Skeletal muscle cell (primary cell): ENCODE results near the gene NKAIN2.

Source experiments
- DNase-seq: peaks from one replicate; pipeline ENCODE4 v3.0.0-alpha.2; 2010; ENCODE audit warnings: low read depth
- H3K4me3 ChIP-seq: 2 replicates; pipeline ENCODE4 v1.5.1; 2011; ENCODE audit warnings: low read depth, mild to moderate bottlenecking, control low read depth, low read length, moderate library complexity

The NKAIN2 gene

DNA sequence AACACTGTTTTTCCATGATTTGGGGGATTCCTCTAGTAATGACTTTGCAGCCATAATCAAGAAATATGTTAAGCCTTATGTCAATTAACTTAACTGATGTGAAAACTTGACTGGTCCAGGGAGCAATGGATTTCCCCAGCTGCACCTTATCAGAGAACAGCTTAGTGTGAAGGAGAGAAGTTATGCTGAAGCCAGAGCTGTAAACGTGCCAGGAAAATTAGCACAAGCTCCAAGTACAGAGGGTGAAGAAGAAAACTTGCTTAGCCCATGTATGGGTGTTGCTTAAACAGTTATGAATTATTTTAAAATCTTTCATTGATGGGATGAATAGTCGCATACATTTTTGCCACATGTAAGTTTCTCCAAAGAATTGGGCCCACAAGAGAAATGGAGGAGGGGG lies 943.7 kb downstream of the NKAIN2 start:
- no peak overlapping the region for H3K4me3 ChIP-seq
- no peak for DNase-seq

DNA sequence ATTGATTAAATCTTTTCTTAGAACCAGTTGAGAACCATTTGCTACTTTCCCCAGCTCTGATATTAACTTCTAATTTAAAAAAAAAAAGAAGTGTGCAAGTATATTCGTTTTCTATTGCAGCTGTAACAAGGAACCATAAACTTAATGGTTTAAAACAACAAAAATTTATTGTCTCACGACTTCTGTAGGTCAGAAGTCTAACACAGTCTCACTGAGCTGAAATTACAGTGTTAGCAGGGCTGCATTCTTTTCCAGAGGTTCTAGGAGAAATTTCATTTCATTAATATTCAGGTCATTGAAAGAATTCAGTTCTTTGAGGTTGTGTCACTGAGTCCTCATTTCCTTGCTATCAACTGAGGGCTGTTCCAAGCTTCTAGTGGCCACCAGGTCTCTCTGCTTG lies 945.1 kb downstream of the NKAIN2 start:
- no peak for DNase-seq

DNA sequence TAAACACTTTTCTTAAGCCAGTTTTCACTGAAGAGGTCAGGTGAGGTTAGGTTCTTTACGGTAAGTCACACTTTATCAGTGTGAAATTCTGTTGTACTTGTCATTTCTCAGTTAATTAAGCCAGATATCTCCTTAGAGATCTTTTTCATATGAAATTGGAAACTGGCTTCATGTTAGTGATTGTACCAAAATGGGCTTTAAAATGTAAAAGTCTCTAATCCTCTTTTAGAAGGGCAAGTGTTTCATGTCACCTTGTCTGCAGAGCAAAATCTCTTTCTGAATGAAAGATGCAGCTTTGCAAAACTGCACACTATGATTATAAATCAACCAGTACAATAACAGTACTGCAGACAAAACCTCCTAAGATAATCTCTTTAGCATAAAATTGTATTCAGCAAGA lies 949.3 kb downstream of the NKAIN2 start:
- no peak for DNase-seq
- H3K4me3 ChIP-seq = no peak overlapping the region

More for the DNA sequence above, 945.1 kb downstream of the NKAIN2 start:
- H3K4me3 ChIP-seq = no peak overlapping the region

- no peak for DNase-seq
- no peak overlapping the region for H3K4me3 ChIP-seq
Observed at GRCh38 chr6:124753562-124754105, 950.0 kb downstream of the NKAIN2 start.

GRCh38 chr6:124755321-124755720 lies 951.7 kb downstream of the NKAIN2 start:
- H3K4me3 ChIP-seq = no peak overlapping the region
- no peak for DNase-seq

GRCh38 chr6:124757560-124757959 lies 953.9 kb downstream of the NKAIN2 start:
- no peak overlapping the region for H3K4me3 ChIP-seq

GRCh38 chr6:124758663-124759062 lies 955.0 kb downstream of the NKAIN2 start:
- DNase-seq = no peak
- H3K4me3 ChIP-seq = no peak overlapping the region

More at GRCh38 chr6:124757560-124757959, 953.9 kb downstream of the NKAIN2 start:
- no peak for DNase-seq

GRCh38 chr6:124765280-124765679 lies 961.6 kb downstream of the NKAIN2 start:
- DNase-seq = no peak
- H3K4me3 ChIP-seq = no peak overlapping the region

DNA sequence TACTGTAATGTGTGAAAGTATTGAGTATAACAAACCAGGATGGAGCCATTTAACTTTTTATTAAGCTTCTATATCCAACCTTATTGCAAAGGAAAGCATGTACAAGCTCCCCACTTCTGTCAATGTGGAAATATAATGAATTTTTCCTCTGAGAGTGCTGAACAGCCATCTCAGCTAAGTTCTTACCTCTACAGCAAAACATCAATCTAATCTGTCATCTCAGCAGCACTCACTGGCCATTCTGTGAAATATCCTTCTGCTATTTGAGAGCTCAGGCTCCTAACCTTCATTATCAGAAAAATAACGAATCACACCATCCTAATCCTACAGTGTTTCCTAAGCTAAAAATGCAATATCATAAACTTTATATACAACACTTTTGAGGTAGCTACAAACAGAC lies 964.6 kb downstream of the NKAIN2 start:
- no peak overlapping the region for H3K4me3 ChIP-seq
- DNase-seq = no peak

- DNase-seq = no peak
- no peak overlapping the region for H3K4me3 ChIP-seq
Observed at GRCh38 chr6:124769811-124770544, 966.3 kb downstream of the NKAIN2 start.

DNA sequence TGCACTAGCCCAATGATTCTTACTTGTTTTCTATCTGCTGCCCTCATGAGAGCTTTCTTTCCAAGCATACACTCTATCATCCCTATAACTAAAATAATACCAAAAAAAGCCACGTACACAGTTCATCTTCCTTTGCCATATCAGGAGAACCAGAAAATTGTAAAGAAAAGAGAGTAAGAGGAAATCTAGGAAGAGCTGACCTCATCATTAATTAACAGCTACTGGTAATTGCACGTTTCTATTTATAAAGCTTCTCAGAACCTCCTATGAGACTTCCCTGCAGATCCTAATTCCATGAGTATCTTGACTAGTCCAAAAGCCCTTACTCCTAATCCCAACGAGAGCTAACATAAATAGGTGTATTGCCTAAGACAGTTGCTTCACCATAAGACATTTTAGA lies 967.1 kb downstream of the NKAIN2 start:
- no peak for DNase-seq
- H3K4me3 ChIP-seq = no peak overlapping the region

- DNase-seq = no peak
- H3K4me3 ChIP-seq = no peak overlapping the region
Observed at GRCh38 chr6:124772733-124773319, 969.2 kb downstream of the NKAIN2 start.

- no peak overlapping the region for H3K4me3 ChIP-seq
- no peak for DNase-seq
Observed at GRCh38 chr6:124775121-124775520, 971.5 kb downstream of the NKAIN2 start.

DNA sequence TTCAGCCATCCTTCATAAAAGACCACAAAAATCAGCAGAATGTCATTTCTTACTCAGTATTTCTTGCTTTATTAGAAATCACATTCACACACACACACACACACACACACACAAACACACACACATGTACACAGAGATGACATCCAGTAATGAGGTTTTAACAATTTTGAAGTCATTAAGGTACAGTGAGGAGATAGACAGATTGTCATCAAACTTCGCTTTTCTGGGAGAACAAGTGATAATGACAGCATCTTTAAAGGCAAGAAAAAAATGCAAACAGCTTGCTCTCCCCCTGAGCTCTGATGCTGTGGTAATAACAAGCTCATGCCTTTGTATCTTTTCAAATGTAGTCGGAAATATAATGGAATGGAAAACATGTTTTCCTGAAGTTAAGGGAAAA lies 974.2 kb downstream of the NKAIN2 start:
- H3K4me3 ChIP-seq = no peak overlapping the region
- DNase-seq = no peak

DNA sequence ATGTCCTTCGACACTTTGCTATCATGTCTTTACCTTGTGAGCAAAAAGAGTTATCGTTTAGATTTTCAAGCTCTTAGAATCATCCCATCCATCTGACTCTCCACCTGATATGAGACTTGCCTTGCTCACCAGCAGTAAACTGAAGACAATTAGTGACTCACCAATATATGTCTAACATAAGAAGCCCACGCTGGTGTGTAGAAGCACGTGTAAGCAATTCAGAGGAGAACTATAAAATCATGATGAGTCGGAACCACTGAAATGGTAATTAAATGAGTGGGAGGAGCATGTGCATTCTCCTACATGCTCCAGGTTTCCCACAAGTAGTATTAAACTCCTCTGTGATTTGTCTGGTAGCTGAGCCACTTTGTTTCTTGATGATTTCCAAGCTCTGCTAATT lies 977.0 kb downstream of the NKAIN2 start:
- peak; percentile 10 for DNase-seq
- H3K4me3 ChIP-seq = no peak overlapping the region

DNA sequence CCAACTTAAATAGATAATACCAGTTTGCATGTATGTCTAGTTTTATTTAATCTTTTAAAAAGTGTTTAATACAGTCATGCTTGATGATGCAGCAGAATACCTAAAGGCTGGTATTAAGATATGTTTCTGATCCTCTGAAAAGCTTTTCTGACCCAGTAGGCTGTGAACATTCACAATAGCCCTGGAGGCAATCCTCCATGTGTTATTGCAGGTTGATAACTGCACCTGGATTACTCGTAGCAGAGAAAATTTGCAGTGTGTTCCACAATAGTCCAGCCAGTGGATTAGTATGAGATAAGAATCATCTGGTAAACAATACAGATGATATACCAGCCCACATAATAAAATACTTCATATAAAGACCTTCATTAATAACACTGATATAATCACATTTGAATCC lies 979.7 kb downstream of the NKAIN2 start:
- no peak for DNase-seq
- H3K4me3 ChIP-seq = no peak overlapping the region

- no peak overlapping the region for H3K4me3 ChIP-seq
- no peak for DNase-seq
Observed at GRCh38 chr6:124791156-124791555, 987.5 kb downstream of the NKAIN2 start.

GRCh38 chr6:124792386-124792785 lies 988.7 kb downstream of the NKAIN2 start:
- H3K4me3 ChIP-seq = no peak overlapping the region
- no peak for DNase-seq

- no peak overlapping the region for H3K4me3 ChIP-seq
- DNase-seq = no peak
Observed at GRCh38 chr6:124793398-124793797, 989.7 kb downstream of the NKAIN2 start.

DNA sequence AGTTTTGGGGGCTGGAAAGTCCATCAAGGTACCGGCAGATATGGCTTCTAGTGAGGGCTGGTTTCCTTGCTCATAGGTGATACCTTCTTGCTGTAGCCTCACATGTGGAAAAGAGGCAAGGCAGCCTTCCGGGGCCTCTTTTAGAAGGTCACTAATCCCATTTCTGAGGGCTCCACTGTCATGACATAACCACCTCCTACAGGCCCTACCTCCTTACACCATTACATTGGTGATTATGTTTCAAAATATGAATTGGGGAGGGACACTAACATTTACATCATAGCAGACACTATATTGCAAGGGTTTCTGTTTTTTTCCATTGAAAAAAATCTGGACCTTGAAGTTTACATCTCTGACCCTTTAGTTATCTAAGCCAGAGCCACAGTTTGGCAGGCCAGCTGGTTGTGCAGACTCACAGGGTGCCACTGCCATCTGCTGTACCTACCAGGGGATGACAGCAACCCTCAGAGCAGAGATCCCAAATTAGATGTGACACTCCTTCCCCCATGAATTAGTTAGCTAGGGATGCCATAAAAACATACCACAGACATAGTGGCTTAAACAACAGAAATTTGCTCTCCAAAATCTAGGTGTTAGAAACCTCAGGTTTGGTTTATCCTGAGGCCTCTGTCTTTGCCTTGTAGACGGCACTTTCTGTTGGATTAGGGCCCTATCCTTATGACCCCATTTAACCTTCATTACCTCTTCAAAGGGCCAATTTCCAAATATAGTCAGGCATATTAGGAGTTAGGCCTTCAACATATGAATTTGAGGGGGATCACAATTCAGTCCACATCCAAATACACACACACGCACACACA lies 992.2 kb downstream of the NKAIN2 start:
- no peak overlapping the region for H3K4me3 ChIP-seq
- no peak for DNase-seq
